GM12865 (cell line): ENCODE data around the gene COPS8.

Experiments
- DNase-seq: peaks from one replicate; pipeline ENCODE4 v3.0.0; 2010; ENCODE audit warnings: low read depth
- H3K4me3 ChIP-seq: 2 replicates; pipeline ENCODE4 v1.5.1; 2011; ENCODE audit warnings: mild to moderate bottlenecking, low read depth, low read length, control low read depth
- CTCF ChIP-seq: IDR thresholded peaks from 2 replicates; pipeline ENCODE4 v1.5.1; 2011; ENCODE audit warnings: low read length, control low read depth, low read depth, inconsistent platforms; ENCODE audit not compliant: insufficient read depth; ENCODE audit errors: missing control alignments

Gene COPS8

GRCh38 chr2:237113026-237113795 lies 27.5 kb downstream of the COPS8 start:
- TF ChIP-seq CTCF = no peak
- no peak for DNase-seq

GRCh38 chr2:237115870-237116269 lies 30.2 kb downstream of the COPS8 start:
- DNase-seq = no peak
- no peak for TF ChIP-seq CTCF
- no peak overlapping the region for H3K4me3 ChIP-seq

More at GRCh38 chr2:237113026-237113795, 27.5 kb downstream of the COPS8 start:
- no peak overlapping the region for H3K4me3 ChIP-seq

DNA sequence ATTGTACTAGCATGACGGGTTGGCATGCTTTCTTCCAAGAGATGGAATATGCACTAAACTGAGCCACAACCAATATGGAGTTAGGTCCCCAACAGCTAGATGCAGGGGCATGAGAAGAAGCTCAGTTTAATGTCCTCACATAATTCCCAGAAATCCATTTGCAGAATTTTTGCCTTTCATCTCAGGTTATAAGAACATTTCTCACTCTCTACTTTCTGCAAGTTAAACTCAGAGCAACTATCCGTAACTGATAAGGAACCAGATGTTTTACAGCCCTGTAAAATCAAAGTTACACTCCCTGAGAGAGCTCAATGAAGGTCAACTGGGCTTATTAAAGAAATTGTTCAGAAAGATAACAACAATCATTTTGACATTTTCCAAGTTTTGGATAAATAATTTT lies 30.7 kb downstream of the COPS8 start:
- TF ChIP-seq CTCF = no peak
- no peak overlapping the region for H3K4me3 ChIP-seq
- no peak for DNase-seq

- DNase-seq = no peak
- H3K4me3 ChIP-seq = no peak overlapping the region
- no peak for TF ChIP-seq CTCF
Observed at GRCh38 chr2:237118025-237118424, 32.3 kb downstream of the COPS8 start.

DNA sequence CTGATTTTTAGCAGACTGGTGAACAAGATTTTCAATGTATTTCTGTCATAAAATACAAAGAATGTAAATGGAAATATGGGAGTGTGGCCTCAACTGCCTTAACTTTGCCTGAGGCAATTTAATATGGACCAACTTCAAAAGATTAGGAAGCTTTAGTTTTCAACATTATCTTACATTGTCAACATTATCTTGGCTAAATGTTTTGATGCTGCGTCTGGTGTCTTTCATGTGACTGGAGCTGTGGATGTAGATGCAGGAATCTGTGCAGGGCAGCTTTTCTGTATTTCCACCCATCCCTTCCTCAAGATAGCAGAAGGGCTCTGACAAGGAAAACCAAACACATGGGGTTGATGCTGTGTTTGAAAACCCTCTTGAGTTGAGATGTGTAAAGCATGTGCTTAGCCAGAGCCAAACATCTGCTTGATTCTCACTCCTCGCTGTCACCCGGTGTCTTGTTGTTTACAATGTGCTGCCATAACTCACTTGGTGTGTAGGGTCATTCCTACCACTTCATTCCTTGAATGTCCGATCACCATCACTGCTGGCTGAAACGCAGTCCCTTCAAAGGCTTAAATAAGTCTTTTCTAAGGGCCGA lies 33.0 kb downstream of the COPS8 start:
- DNase-seq = no peak
- no peak overlapping the region for H3K4me3 ChIP-seq
- TF ChIP-seq CTCF = no peak

DNA sequence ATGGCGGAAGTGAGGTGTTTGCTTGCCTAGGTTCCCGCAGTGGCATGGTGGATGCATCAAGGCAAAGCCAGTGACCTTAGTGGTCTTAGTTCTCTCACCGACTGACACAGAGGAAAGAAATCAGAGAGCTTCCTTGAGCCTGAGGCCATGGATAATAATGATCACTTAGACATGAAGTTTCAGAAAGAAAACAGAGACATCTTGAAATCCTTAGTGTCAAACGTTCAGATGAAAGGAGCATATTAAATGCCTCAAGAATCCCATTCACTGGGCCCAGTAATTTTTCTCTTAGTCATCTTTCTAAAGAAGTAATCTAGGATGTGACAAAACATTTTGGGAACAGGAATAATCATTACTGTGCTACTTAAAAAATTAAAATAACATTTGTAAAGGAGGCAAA lies 35.2 kb downstream of the COPS8 start:
- DNase-seq = no peak
- H3K4me3 ChIP-seq = no peak overlapping the region

More for the DNA sequence above, 35.2 kb downstream of the COPS8 start:
- no peak for TF ChIP-seq CTCF
